Thyroid gland (tissue), 4 donors: ENCODE results near the gene HPCAL1. TPM values are rescaled to one million over a fixed set of nuclear protein-coding genes. Genes with fewer than 3 reads are reported as not detected.
A peak's percentile ranks its signal among the peaks of the same experiment; 100 is the strongest.

Experiments used
- DNase-seq, 2 donors: peaks; one replicate each; pipeline ENCODE4 v3.0.0-alpha.2; 2019
- H3K27ac ChIP-seq, 3 donors: fragments of 200-600 bp; sonication (generic); 1 replicate in 2 of 3; 2 replicates in 1 of 3; pipeline ENCODE4 v1.5.1; 2016 to 2019; ENCODE audit warnings: mild to moderate bottlenecking in 1 of 3, moderate library complexity in 1 of 3
- H3K27me3 ChIP-seq: fragments of 200-600 bp; sonication (generic); one replicate; pipeline ENCODE4 v1.5.1; 2019
- H3K36me3 ChIP-seq, 2 donors: fragments of 200-600 bp; sonication (generic); one replicate each; pipeline ENCODE4 v1.5.1; 2016 to 2019
- H3K4me1 ChIP-seq, 2 donors: fragments of 200-600 bp; sonication (generic); one replicate each; pipeline ENCODE4 v1.5.1; 2017 to 2019
- H3K4me3 ChIP-seq, 3 donors: fragments of 200-600 bp; sonication (generic); replicated peaks in 1 of 3; 1 replicate in 2 of 3; 2 replicates in 1 of 3; pipeline ENCODE4 v1.5.1; 2016; ENCODE audit warnings: mild to moderate bottlenecking in 1 of 3
- H3K9me3 ChIP-seq: fragments of 200-600 bp; sonication (generic); one replicate; pipeline ENCODE4 v1.5.1; 2017
- CTCF ChIP-seq, 6 experiments: fragments of 200-600 bp in 3 of 6; fragments of 450-650 bp in 3 of 6; sonication (generic) in 3 of 6; IDR thresholded peaks; one replicate each; pipeline ENCODE4 v1.5.1; 2016 to 2019; ENCODE audit warnings: antibody characterized with exemption in 6 of 6, mild to moderate bottlenecking in 2 of 6, inconsistent platforms in 1 of 6, moderate library complexity in 1 of 6
- POLR2A ChIP-seq, 2 donors: fragments of 450-650 bp; IDR thresholded peaks; one replicate each; pipeline ENCODE4 v1.6.1; 2017; ENCODE audit warnings: antibody characterized with exemption in 2 of 2, mild to moderate bottlenecking in 2 of 2, moderate library complexity in 1 of 2
- WGBS, 2 donors: methylation state at CpG; one replicate each; pipeline ENCODE4 v1.1.5; 2017; 5-methylcytosine and 5-hydroxymethylcytosine counted together
- intact Hi-C: fragments of 100-400 bp; cut with DNase I; formaldehyde crosslinking; loops from one replicate; pipeline ENCODE4 v1.15.1; 2023
- total RNA-seq, 4 donors: library from RNA; depleted of rRNA; stranded (reverse); fragments of >200 nt; gene quantifications; one replicate each; pipeline ENCODE4 v1.2.3, GENCODE V29; 2016

HPCAL1 gene
- total RNA-seq, 4 donors from 2014 or later = 39.9 to 84.2 (median 64.8) TPM

- Histone ChIP-seq H3K4me1 (peaks cover 24 to 35% of the 10 kb centered on the region in 2 donors), H3K9me3 (no peaks in the 10 kb centered on the region), H3K27me3 (no peaks in the 10 kb centered on the region), H3K36me3 (no peaks in the 10 kb centered on the region), H3K27ac (no peak overlapping the region), H3K4me3 (no peak overlapping the region)
- TF ChIP-seq CTCF (IDR thresholded peaks at IDR 0.05) (no peak), POLR2A (IDR thresholded peaks at IDR 0.05) (no peak)
- 91 to 95% methylated on average over 14 to 15 of the region's 16 CpGs for WGBS, 2 donors
- no peak for DNase-seq
- intact Hi-C loops = no loop called here
These were observed 65.1 kb downstream of the HPCAL1 start for GRCh38 chr2:10367472-10368439.

DNA sequence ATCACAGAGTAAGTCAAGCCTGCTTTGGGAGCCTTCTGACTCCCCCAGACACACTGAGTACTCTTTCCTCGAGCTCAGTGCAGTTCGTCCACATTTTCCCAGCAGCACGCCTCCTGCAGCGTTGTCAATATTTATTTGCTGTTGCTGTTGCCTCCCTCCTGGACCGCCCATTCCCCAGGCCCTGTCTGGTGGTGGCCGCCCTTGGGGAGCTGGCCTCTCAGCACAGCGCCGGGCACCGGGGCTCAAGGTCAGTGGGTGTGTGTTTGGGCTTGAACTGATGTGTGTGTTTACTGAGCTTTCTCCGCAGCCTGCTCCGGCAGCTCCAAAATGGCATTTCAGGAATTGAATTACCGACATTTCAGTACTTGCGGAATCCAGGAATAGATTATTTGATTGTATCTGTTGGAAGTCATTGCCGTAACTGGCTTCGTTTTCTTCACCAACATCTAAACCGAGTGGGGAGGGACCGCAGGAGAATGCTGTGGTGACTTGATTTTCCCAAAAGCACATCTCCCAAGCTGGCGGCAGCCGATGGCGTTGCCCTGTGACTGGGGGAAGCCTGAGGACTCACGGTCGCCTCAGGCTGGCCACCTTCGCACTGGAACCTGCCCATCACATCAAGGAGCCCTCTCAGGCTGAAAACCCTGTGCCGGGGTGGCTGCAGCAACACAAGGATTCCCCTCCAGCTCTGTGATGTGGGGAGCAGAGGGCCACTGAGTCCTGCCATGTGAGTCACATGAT is 66.0 kb downstream of the HPCAL1 start:
- H3K4me1 ChIP-seq = peaks cover 24 to 35% of the 10 kb centered on the region in 2 donors
- H3K27ac ChIP-seq = peak overlapping the region; percentile 21 to 83 (median 72)
- DNase-seq = no peak
- 92 to 95% methylated on average over 22 to 23 of the region's 24 CpGs for WGBS, 2 donors
- intact Hi-C loops = no loop called here
- no peak for TF ChIP-seq CTCF (IDR thresholded peaks at IDR 0.05)
- H3K27me3 ChIP-seq = no peaks in the 10 kb centered on the region
- no peak overlapping the region for H3K4me3 ChIP-seq
- H3K9me3 ChIP-seq = no peaks in the 10 kb centered on the region
- H3K36me3 ChIP-seq = no peaks in the 10 kb centered on the region

DNA sequence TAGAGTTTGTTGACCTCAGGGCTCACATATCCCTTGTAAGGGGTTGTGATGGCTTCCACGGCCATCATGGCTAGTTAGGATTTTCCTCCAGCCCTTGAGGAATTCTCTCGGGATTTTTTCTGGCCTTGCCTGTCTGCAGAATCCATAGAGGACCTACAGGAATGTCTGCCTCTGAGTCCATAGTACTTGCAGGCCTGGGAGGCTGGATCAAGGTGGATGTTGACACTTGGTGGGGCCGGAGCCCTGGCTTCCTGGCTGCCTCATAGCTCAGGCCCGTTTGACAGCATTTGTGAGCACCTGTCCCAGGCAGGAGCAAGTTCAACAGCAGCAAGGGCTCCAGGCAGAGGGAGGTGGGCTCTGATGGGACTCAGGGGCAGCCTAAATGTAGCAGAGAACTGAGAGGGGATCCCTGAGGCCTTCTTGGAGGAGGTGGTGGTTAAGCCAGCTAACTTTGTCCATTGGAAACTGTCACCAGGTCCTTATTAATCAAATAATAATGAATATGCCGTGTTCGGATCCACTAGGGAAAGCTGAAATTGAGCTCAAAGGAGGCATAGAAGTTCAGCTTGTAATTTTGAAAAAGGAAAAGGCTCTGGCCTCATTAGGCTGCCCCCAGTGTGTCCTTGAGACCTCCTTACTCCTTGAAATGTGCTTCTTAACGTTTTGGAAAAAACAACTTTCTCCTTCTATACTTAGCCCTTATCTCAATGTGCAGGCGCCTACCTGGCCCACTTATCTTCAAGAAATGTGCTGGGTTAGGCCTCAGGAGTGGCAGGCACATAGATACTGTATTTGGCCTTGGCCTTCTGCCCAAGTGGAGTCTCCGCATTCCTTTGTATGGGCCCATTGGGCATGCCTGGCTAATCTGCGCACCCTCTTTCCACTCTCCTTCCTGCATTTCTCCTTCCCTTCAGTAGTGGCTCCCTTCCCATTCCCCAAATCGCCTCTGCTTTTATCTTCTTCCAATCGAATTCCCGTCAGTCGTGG is 66.9 kb downstream of the HPCAL1 start:
- Histone ChIP-seq H3K4me3 (no peak overlapping the region), H3K27ac (peak overlapping the region; percentile 21 to 83 (median 72)), H3K9me3 (no peaks in the 10 kb centered on the region), H3K27me3 (no peaks in the 10 kb centered on the region), H3K36me3 (no peaks in the 10 kb centered on the region), H3K4me1 (peaks cover 24 to 38% of the 10 kb centered on the region in 2 donors)
- 59 to 61% methylated on average over 13 to 14 of the region's 14 CpGs for WGBS, 2 donors
- no peak for TF ChIP-seq CTCF (IDR thresholded peaks at IDR 0.05)
- TF ChIP-seq POLR2A (IDR thresholded peaks at IDR 0.05) = no peak
- DNase-seq = peak; percentile 91
- intact Hi-C loops = no loop called here

GRCh38 chr2:10370390-10370789 is 67.7 kb downstream of the HPCAL1 start:
- Histone ChIP-seq H3K36me3 (no peaks in the 10 kb centered on the region), H3K4me1 (peaks cover 24 to 38% of the 10 kb centered on the region in 2 donors)
- whole genome bisulfite sequencing, 2 donors = 83 to 100% methylated on average over 1 of the region's 1 CpG

More at GRCh38 chr2:10370390-10370789, 67.7 kb downstream of the HPCAL1 start:
- TF ChIP-seq CTCF (IDR thresholded peaks at IDR 0.05) = no peak
- TF ChIP-seq POLR2A (IDR thresholded peaks at IDR 0.05) = no peak
- H3K27ac ChIP-seq = peak overlapping the region in 2 of 3 donors; percentile 0 to 72
- DNase-seq = no peak
- H3K4me3 ChIP-seq = no peak overlapping the region
- no peaks in the 10 kb centered on the region for H3K27me3 ChIP-seq
- intact Hi-C loops = no loop called here
- H3K9me3 ChIP-seq = no peaks in the 10 kb centered on the region
